Measurements from ENCODE around the gene STIM2. TPM values are rescaled to one million over a fixed set of nuclear protein-coding genes. Genes with fewer than 3 reads are reported as not detected.

Gene STIM2
- total and polyA plus RNA-seq, 2 donors (not counting 3 experiments of a cell fraction or from before 2014, with no cell fraction given): 21.0 to 21.2 TPM

GRCh38 chr4:27066591-27066990 is 205.9 kb downstream of the STIM2 start:
- H3K9me3 ChIP-seq (replicated peaks; ENCODE audit: control insufficient read depth, insufficient read depth, low read length): no peaks in the 10 kb centered on the region
- FAIRE-seq (no peak), DNase-seq (ENCODE audit: low read depth, low spot score) (no peak)
- H3K27ac ChIP-seq (ENCODE audit: insufficient read depth, low read depth, low read length): no peak overlapping the region
- intact Hi-C loops (cut with micrococcal nuclease): no loop called here
- no peak overlapping the region for H3K4me3 ChIP-seq (replicated peaks in 1 of 3; ENCODE audit: insufficient read depth in 1 of 3, low read depth in 1 of 3, low read length in 3 of 3)
- no peaks in the 10 kb centered on the region for H3K4me1 ChIP-seq (ENCODE audit: control insufficient read depth, extremely low read depth, insufficient read depth, low read length)
- BruUV-seq (replicated peaks): no TSS peak
- H3K79me2 ChIP-seq (ENCODE audit: control insufficient read depth, insufficient read depth, low read length): no peaks in the 10 kb centered on the region
- no peak overlapping the region for H3K4me2 ChIP-seq (ENCODE audit: insufficient read depth, low read length)
- POLR2A ChIA-PET: no interaction called here
- CTCF ChIA-PET: interaction anchor here (2.5 kb wide), 1 partner anchor 18 kb away, joined by 10 read pairs; no protein-coding TSS in a partner anchor
- TF ChIP-seq EZH2 (IDR thresholded peaks at IDR 0.05; ENCODE audit: borderline replicate concordance, low read depth, low read length, severe bottlenecking): no peak
- TF ChIP-seq JUN (IDR thresholded peaks at IDR 0.05; ENCODE audit: borderline replicate concordance, insufficient read depth, insufficient read length, low read depth): no peak
- no peak for TF ChIP-seq MYC (IDR thresholded peaks at IDR 0.05; ENCODE audit: low read depth, low read length)
- no peak for TF ChIP-seq FOS (IDR thresholded peaks at IDR 0.05; ENCODE audit: borderline replicate concordance, insufficient read depth, low read length)
- TF ChIP-seq GATA2 (IDR thresholded peaks at IDR 0.05; ENCODE audit: insufficient read depth, insufficient read length, low read depth, low read length): no peak
- TF ChIP-seq POLR2A (IDR thresholded peaks at IDR 0.05; ENCODE audit: low read depth, low read length): no peak
- no peak for TF ChIP-seq MAX (IDR thresholded peaks at IDR 0.05; ENCODE audit: insufficient read depth, insufficient read length)
- no peak for TF ChIP-seq POLR2AphosphoS5 (IDR thresholded peaks at IDR 0.05; ENCODE audit: insufficient read depth, low read depth, low read length)
- TF ChIP-seq, protein P1, sequence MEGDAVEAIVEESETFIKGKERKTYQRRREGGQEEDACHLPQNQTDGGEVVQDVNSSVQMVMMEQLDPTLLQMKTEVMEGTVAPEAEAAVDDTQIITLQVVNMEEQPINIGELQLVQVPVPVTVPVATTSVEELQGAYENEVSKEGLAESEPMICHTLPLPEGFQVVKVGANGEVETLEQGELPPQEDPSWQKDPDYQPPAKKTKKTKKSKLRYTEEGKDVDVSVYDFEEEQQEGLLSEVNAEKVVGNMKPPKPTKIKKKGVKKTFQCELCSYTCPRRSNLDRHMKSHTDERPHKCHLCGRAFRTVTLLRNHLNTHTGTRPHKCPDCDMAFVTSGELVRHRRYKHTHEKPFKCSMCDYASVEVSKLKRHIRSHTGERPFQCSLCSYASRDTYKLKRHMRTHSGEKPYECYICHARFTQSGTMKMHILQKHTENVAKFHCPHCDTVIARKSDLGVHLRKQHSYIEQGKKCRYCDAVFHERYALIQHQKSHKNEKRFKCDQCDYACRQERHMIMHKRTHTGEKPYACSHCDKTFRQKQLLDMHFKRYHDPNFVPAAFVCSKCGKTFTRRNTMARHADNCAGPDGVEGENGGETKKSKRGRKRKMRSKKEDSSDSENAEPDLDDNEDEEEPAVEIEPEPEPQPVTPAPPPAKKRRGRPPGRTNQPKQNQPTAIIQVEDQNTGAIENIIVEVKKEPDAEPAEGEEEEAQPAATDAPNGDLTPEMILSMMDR (IDR thresholded peaks at IDR 0.05; ENCODE audit: extremely low read depth in 1 of 2, insufficient read depth in 1 of 2, low read depth in 1 of 2, low read length in 2 of 2): no peak
- no peaks in the 10 kb centered on the region for H3K36me3 ChIP-seq (ENCODE audit: control insufficient read depth in 2 of 2, extremely low read depth in 1 of 2, insufficient read depth in 2 of 2, low read length in 2 of 2)
- H3K9me1 ChIP-seq (replicated peaks; ENCODE audit: control insufficient read depth, extremely low read depth, insufficient read depth, low read length): no peaks in the 10 kb centered on the region
- H3K27me3 ChIP-seq (ENCODE audit: control insufficient read depth in 2 of 2, insufficient read depth in 2 of 2, low read length in 2 of 2): no peaks in the 10 kb centered on the region
- dilution Hi-C loops (cut with MboI; ENCODE audit: extremely low pct_ligation_motif_present, low sequenced_read_pairs): no loop called here
- no peaks in the 10 kb centered on the region for H4K20me1 ChIP-seq (replicated peaks; ENCODE audit: control insufficient read depth, extremely low read depth, insufficient read depth, low read length)
- no peak overlapping the region for H3K9ac ChIP-seq (replicated peaks; ENCODE audit: extremely low read depth, insufficient read depth, low read length)
- no peak overlapping the region for H2AFZ ChIP-seq (ENCODE audit: low read depth, low read length)

Measured in endothelial cell of umbilical vein (primary cell).